Keratinocyte (primary cell): ENCODE data around the gene SDC3. TPM values are rescaled to one million over a fixed set of nuclear protein-coding genes. Genes with fewer than 3 reads are reported as not detected.

Experiments
- DNase-seq: peaks from one replicate; pipeline ENCODE4 v3.0.0-alpha.2; 2011; ENCODE audit warnings: low read depth, missing footprints, low spot score
- FAIRE-seq: peaks from 2 replicates; lab custom pipeline; 2011; peaks lifted over from hg19 to GRCh38; lab: Jason Lieb, UNC
- H2AFZ ChIP-seq: 2 replicates; pipeline ENCODE4 v1.6.0; 2012; ENCODE audit warnings: low read length, control low read depth, inconsistent platforms; ENCODE audit not compliant: control insufficient read depth
- H3K27ac ChIP-seq: 2 replicates; pipeline ENCODE4 v1.5.1; 2011; ENCODE audit warnings: low read length; ENCODE audit not compliant: control insufficient read depth, insufficient read depth
- H3K27me3 ChIP-seq: 3 replicates; pipeline ENCODE4 v1.6.0; 2011; ENCODE audit warnings: low read length; ENCODE audit not compliant: control insufficient read depth, insufficient read depth; ENCODE audit errors: extremely low read depth
- H3K36me3 ChIP-seq, 2 experiments: 2 replicates in 1 of 2; 3 replicates in 1 of 2; pipeline ENCODE4 v1.5.1; 2011; ENCODE audit warnings: low read length in 2 of 2, mild to moderate bottlenecking in 1 of 2; ENCODE audit not compliant: control insufficient read depth in 2 of 2, insufficient read depth in 2 of 2; ENCODE audit errors: extremely low read depth in 1 of 2
- H3K4me1 ChIP-seq: 3 replicates; pipeline ENCODE4 v1.5.1; 2011; ENCODE audit warnings: low read length; ENCODE audit not compliant: control insufficient read depth, insufficient read depth; ENCODE audit errors: extremely low read depth
- H3K4me2 ChIP-seq: 3 replicates; pipeline ENCODE4 v1.6.0; 2011; ENCODE audit warnings: low read depth, low read length; ENCODE audit not compliant: control insufficient read depth, insufficient read depth; ENCODE audit errors: extremely low read depth
- H3K4me3 ChIP-seq, 3 experiments: fragments of 200-600 bp in 1 of 3; sonication (generic) in 1 of 3; 2 replicates in 2 of 3; 3 replicates in 1 of 3; pipeline ENCODE4 v1.5.1; 2011 to 2016; ENCODE audit warnings: low read length in 3 of 3, mild to moderate bottlenecking in 3 of 3, control low read depth in 2 of 3, inconsistent platforms in 1 of 3, low read depth in 1 of 3, mixed read lengths in 1 of 3, mixed run types in 1 of 3, moderate library complexity in 1 of 3; ENCODE audit not compliant: control insufficient read depth in 2 of 3, insufficient read depth in 2 of 3; ENCODE audit errors: extremely low read depth in 1 of 3
- H3K79me2 ChIP-seq: 2 replicates; pipeline ENCODE4 v1.6.0; 2012; ENCODE audit warnings: low read length; ENCODE audit not compliant: control insufficient read depth, insufficient read depth
- H3K9ac ChIP-seq: 3 replicates; pipeline ENCODE4 v1.6.0; 2011; ENCODE audit warnings: low read length; ENCODE audit not compliant: control insufficient read depth, insufficient read depth; ENCODE audit errors: extremely low read depth
- H3K9me1 ChIP-seq: 3 replicates; pipeline ENCODE4 v1.6.0; 2011; ENCODE audit warnings: low read length; ENCODE audit not compliant: control insufficient read depth, insufficient read depth; ENCODE audit errors: extremely low read depth
- H3K9me3 ChIP-seq: 2 replicates; pipeline ENCODE4 v1.5.1; 2012; ENCODE audit warnings: low read depth, low read length; ENCODE audit not compliant: control insufficient read depth
- H4K20me1 ChIP-seq: 3 replicates; pipeline ENCODE4 v1.6.0; 2011; ENCODE audit warnings: low read length; ENCODE audit not compliant: control insufficient read depth, insufficient read depth; ENCODE audit errors: extremely low read depth
- CTCF ChIP-seq, 3 experiments: IDR thresholded peaks in 1 of 3; conservative IDR thresholded peaks in 1 of 3; optimal IDR thresholded peaks in 1 of 3; 2 replicates in 2 of 3; 3 replicates in 1 of 3; pipeline versions ENCODE3 to v1.5.1; 2011; ENCODE audit warnings: low read length in 3 of 3, mild to moderate bottlenecking in 3 of 3, moderate library complexity in 2 of 3, control low read depth in 1 of 3, inconsistent platforms in 1 of 3; ENCODE audit not compliant: insufficient read depth in 2 of 3; ENCODE audit errors: extremely low read depth in 1 of 3
- EZH2 ChIP-seq: IDR thresholded peaks from one replicate; pipeline ENCODE4 v1.6.1; 2012; ENCODE audit warnings: inconsistent platforms, mild to moderate bottlenecking, low read length, moderate library complexity
- dilution Hi-C: fragments of 300-500 bp; cut with MboI; formaldehyde crosslinking; loops from one replicate; pipeline ENCODE4 v1.7.0; 2020; ENCODE audit warnings: low sequenced_read_pairs; ENCODE audit not compliant: extremely low pct_ligation_motif_present
- polyA plus RNA-seq, 5 experiments: library from polyadenylated mRNA; depleted of rRNA in 3 of 5; stranded (reverse) in 3 of 5; stranded (forward) in 1 of 5; unstranded in 1 of 5; fragments of >200 nt; gene quantifications; 1 replicate in 1 of 5; 2 replicates in 3 of 5; 3 replicates in 1 of 5; pipeline versions ENCODE4 v1.2.1 to v1.2.3, GENCODE V29; 2011 to 2012; ENCODE audit warnings: missing spikeins in 2 of 5, low read depth in 1 of 5, low replicate concordance in 1 of 5

Gene SDC3
- polyA plus RNA-seq, 1 donor (not counting 4 experiments of a cell fraction or from before 2014, with no cell fraction given): 8.8 TPM

GRCh38 chr1:30891227-30891552, 17.4 kb downstream of the SDC3 start:
- Histone ChIP-seq H3K79me2 (no peaks in the 10 kb centered on the region), H3K4me2 (no peak overlapping the region), H3K4me3 (no peak overlapping the region), H3K9me3 (no peaks in the 10 kb centered on the region), H3K27ac (no peak overlapping the region), H2AFZ (no peak overlapping the region), H3K9ac (no peak overlapping the region), H3K27me3 (no peaks in the 10 kb centered on the region), H3K4me1 (no peaks in the 10 kb centered on the region), H3K36me3 (no peaks in the 10 kb centered on the region), H3K9me1 (no peaks in the 10 kb centered on the region), H4K20me1 (peaks cover 6% of the 10 kb centered on the region)
- FAIRE-seq: no peak
- dilution Hi-C loops: no loop called here
- DNase-seq: no peak
- no peak for TF ChIP-seq EZH2
- TF ChIP-seq CTCF (optimal IDR thresholded peaks at IDR 0.05 in 1 of 3, IDR thresholded peaks at IDR 0.05 in 1 of 3, conservative IDR thresholded peaks at IDR 0.05 in 1 of 3; ENCODE audit: extremely low read depth in 1 of 3, insufficient read depth in 2 of 3, low read length in 3 of 3): no peak

- Histone ChIP-seq H4K20me1 (peaks cover 4% of the 10 kb centered on the region), H3K79me2 (no peaks in the 10 kb centered on the region), H3K36me3 (no peaks in the 10 kb centered on the region), H2AFZ (no peak overlapping the region), H3K9ac (no peak overlapping the region), H3K9me1 (no peaks in the 10 kb centered on the region), H3K27ac (no peak overlapping the region), H3K4me1 (no peaks in the 10 kb centered on the region), H3K4me2 (no peak overlapping the region), H3K27me3 (no peaks in the 10 kb centered on the region), H3K9me3 (no peaks in the 10 kb centered on the region), H3K4me3 (no peak overlapping the region)
- DNase-seq (no peak), FAIRE-seq (no peak)
- no peak for TF ChIP-seq CTCF (optimal IDR thresholded peaks at IDR 0.05 in 1 of 3, IDR thresholded peaks at IDR 0.05 in 1 of 3, conservative IDR thresholded peaks at IDR 0.05 in 1 of 3; ENCODE audit: extremely low read depth in 1 of 3, insufficient read depth in 2 of 3, low read length in 3 of 3)
- no peak for TF ChIP-seq EZH2
- dilution Hi-C loops: no loop called here
Observed at GRCh38 chr1:30890502-30891226, 17.9 kb downstream of the SDC3 start.
